ENCODE results near the gene WFDC5.

WFDC5 gene

DNA sequence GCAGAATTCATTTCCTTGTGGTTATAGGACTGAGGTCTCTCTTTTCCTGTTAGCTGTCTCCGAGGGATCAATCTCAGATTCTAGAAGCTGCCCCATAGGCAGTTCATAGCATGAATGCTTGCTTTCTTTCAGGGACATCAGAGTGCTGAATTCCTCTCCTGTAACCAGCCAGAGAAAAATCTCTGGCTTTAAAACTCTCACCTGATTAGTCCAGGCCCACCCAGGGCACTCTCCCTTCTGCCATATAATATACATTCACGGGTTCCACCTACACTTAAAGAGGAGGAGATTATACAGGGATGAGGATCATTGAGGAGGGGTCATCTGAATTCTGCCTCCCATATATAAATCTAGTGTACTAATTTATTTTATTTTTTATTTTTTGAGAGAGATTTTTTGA is 11.9 kb downstream of the WFDC5 start:
- no peaks in the 10 kb centered on the region for H3K9me3 ChIP-seq (ENCODE audit: control insufficient read depth, low read length)
- no peak for DNase-seq
- H3K4me1 ChIP-seq (ENCODE audit: control insufficient read depth, insufficient read depth, low read length, poor library complexity, severe bottlenecking): peaks cover 7% of the 10 kb centered on the region
- H3K4me3 ChIP-seq (ENCODE audit: insufficient read depth, low read depth, low read length, poor library complexity, severe bottlenecking): no peak overlapping the region
- no peaks in the 10 kb centered on the region for H3K36me3 ChIP-seq (ENCODE audit: control insufficient read depth, insufficient read depth, low read length)
- no peak overlapping the region for H3K27ac ChIP-seq (ENCODE audit: insufficient read depth, low read length, poor library complexity, severe bottlenecking)
- peaks cover 11% of the 10 kb centered on the region for H3K27me3 ChIP-seq (replicated peaks; ENCODE audit: control insufficient read depth, insufficient read depth, low read length, poor library complexity, severe bottlenecking)

DNA sequence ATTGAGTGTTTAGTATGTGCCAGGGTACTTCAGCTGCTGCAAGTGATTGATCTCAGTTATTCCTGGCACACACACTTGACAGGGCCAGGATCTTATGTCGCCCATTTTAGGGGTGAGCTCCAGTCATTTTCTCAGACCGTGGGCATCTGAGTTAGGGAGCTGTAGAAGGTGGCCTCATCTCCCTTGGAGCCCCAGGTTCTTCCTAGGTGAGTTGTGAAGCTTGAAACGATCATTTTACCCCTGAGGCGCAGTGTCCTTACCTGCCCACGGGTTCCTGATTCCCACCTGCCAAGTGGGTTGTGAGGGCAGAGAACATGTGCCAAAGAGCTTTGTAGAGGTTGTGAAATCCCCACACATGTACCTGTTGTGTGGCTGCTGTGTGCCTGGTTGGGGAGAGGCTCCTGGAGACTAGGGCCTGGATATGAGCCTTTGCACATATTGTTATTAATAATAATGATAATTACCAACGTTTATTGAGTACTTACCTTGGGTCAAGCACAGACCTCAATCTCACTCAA is 13.6 kb downstream of the WFDC5 start:
- Histone ChIP-seq H3K4me1 (ENCODE audit: control insufficient read depth, insufficient read depth, low read length, poor library complexity, severe bottlenecking) (peaks cover 8% of the 10 kb centered on the region), H3K9me3 (ENCODE audit: control insufficient read depth, low read length) (no peaks in the 10 kb centered on the region), H3K36me3 (ENCODE audit: control insufficient read depth, insufficient read depth, low read length) (no peaks in the 10 kb centered on the region), H3K4me3 (ENCODE audit: insufficient read depth, low read depth, low read length, poor library complexity, severe bottlenecking) (no peak overlapping the region), H3K27me3 (replicated peaks; ENCODE audit: control insufficient read depth, insufficient read depth, low read length, poor library complexity, severe bottlenecking) (peaks cover 19% of the 10 kb centered on the region), H3K27ac (ENCODE audit: insufficient read depth, low read length, poor library complexity, severe bottlenecking) (no peak overlapping the region)
- DNase-seq: no peak

- peaks cover 23% of the 10 kb centered on the region for H3K27me3 ChIP-seq (replicated peaks; ENCODE audit: control insufficient read depth, insufficient read depth, low read length, poor library complexity, severe bottlenecking)
- no peak for DNase-seq
- H3K27ac ChIP-seq (ENCODE audit: insufficient read depth, low read length, poor library complexity, severe bottlenecking): no peak within 1 kb of the TSS
- H3K4me3 ChIP-seq (ENCODE audit: insufficient read depth, low read depth, low read length, poor library complexity, severe bottlenecking): no peak within 1 kb of the TSS
- H3K9me3 ChIP-seq (ENCODE audit: control insufficient read depth, low read length): no peaks in the 10 kb centered on the region
- H3K4me1 ChIP-seq (ENCODE audit: control insufficient read depth, insufficient read depth, low read length, poor library complexity, severe bottlenecking): peaks cover 9% of the 10 kb centered on the region
- no peaks in the 10 kb centered on the region for H3K36me3 ChIP-seq (ENCODE audit: control insufficient read depth, insufficient read depth, low read length)
Observed at GRCh38 chr20:45100563-45101245, 14.3 kb downstream of the WFDC5 start, which contains the start of gene KCNS1. TSS of gene KCNS1 (minus strand) at chr20:45101127. CDS start at chr20:45099236, 1,891 bp downstream.

- DNase-seq: no peak
- H3K36me3 ChIP-seq (ENCODE audit: control insufficient read depth, insufficient read depth, low read length): no peaks in the 10 kb centered on the region
- peak overlapping the region; percentile 18 for H3K4me3 ChIP-seq (ENCODE audit: insufficient read depth, low read depth, low read length, poor library complexity, severe bottlenecking)
- H3K27me3 ChIP-seq (replicated peaks; ENCODE audit: control insufficient read depth, insufficient read depth, low read length, poor library complexity, severe bottlenecking): peaks cover 23% of the 10 kb centered on the region
- no peaks in the 10 kb centered on the region for H3K9me3 ChIP-seq (ENCODE audit: control insufficient read depth, low read length)
- no peak overlapping the region for H3K27ac ChIP-seq (ENCODE audit: insufficient read depth, low read length, poor library complexity, severe bottlenecking)
- H3K4me1 ChIP-seq (ENCODE audit: control insufficient read depth, insufficient read depth, low read length, poor library complexity, severe bottlenecking): peaks cover 11% of the 10 kb centered on the region
Observed at GRCh38 chr20:45098103-45098773, 16.7 kb downstream of the WFDC5 start.

DNA sequence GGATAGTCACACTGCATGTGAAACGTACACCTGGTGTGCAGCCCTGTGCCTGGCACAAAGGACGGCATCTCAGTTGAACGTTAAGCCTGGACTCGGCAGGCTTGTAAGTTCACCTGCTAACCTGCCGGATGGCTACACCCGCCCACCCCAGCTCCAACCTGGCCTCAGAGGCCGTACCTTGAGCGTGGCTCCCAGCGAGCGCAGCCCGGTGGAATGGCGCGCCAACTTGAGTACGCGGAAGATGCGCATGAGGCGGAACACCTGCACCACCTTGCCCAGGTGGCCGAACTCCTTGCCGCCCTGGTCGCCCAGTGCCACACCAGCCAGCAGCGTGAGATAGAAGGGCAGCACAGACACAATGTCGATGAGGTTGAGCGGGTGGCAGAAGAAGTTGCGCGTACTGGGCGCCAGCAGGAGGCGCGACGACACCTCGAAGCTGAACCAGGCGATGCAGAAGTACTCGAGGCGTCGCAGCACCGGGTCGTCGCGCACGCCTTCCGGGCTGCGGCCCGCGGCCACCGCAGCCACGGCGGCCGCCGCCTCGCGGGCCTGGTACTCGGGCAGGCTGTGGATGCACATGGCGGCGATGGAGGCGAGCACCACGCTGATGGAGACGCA is 17.4 kb downstream of the WFDC5 start:
- no peak for DNase-seq
- H3K4me1 ChIP-seq (ENCODE audit: control insufficient read depth, insufficient read depth, low read length, poor library complexity, severe bottlenecking): peaks cover 11% of the 10 kb centered on the region
- H3K27ac ChIP-seq (ENCODE audit: insufficient read depth, low read length, poor library complexity, severe bottlenecking): no peak overlapping the region
- no peaks in the 10 kb centered on the region for H3K9me3 ChIP-seq (ENCODE audit: control insufficient read depth, low read length)
- H3K27me3 ChIP-seq (replicated peaks; ENCODE audit: control insufficient read depth, insufficient read depth, low read length, poor library complexity, severe bottlenecking): peaks cover 23% of the 10 kb centered on the region
- H3K4me3 ChIP-seq (ENCODE audit: insufficient read depth, low read depth, low read length, poor library complexity, severe bottlenecking): peak overlapping the region; percentile 18
- H3K36me3 ChIP-seq (ENCODE audit: control insufficient read depth, insufficient read depth, low read length): no peaks in the 10 kb centered on the region

- no peaks in the 10 kb centered on the region for H3K36me3 ChIP-seq (ENCODE audit: control insufficient read depth, insufficient read depth, low read length)
- H3K4me3 ChIP-seq (ENCODE audit: insufficient read depth, low read depth, low read length, poor library complexity, severe bottlenecking): no peak overlapping the region
- H3K27me3 ChIP-seq (replicated peaks; ENCODE audit: control insufficient read depth, insufficient read depth, low read length, poor library complexity, severe bottlenecking): peaks cover 23% of the 10 kb centered on the region
Observed at GRCh38 chr20:45096781-45097180, 18.2 kb downstream of the WFDC5 start.

DNA sequence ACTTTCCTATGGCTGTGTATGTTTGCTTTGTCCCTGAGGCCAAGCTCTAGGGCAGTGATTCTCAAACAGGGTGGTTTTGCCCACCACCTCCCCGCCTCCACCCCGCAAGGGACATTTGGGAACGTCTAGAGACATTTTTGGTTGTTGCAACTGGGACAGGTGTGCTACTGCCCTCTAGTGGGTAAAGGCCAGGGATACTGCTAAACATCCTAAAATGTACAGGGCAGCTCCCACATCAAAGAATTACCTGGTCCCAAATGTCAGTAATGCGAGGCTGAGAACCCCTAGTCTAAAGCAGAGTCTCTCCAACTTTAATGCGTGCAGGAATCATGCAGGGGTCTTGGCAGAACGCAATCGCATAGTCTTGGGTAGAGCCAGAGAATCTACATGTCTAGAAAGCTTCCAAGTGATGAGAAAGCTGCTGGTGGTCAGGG is 19.2 kb downstream of the WFDC5 start:
- no peaks in the 10 kb centered on the region for H3K9me3 ChIP-seq (ENCODE audit: control insufficient read depth, low read length)
- H3K4me3 ChIP-seq (ENCODE audit: insufficient read depth, low read depth, low read length, poor library complexity, severe bottlenecking): no peak overlapping the region
- peak; percentile 11 to 32 (median 16) for DNase-seq
- no peak overlapping the region for H3K27ac ChIP-seq (ENCODE audit: insufficient read depth, low read length, poor library complexity, severe bottlenecking)
- no peaks in the 10 kb centered on the region for H3K36me3 ChIP-seq (ENCODE audit: control insufficient read depth, insufficient read depth, low read length)
- peaks cover 20% of the 10 kb centered on the region for H3K27me3 ChIP-seq (replicated peaks; ENCODE audit: control insufficient read depth, insufficient read depth, low read length, poor library complexity, severe bottlenecking)
- peaks cover 9% of the 10 kb centered on the region for H3K4me1 ChIP-seq (ENCODE audit: control insufficient read depth, insufficient read depth, low read length, poor library complexity, severe bottlenecking)

More at GRCh38 chr20:45096781-45097180, 18.2 kb downstream of the WFDC5 start:
- Histone ChIP-seq H3K9me3 (ENCODE audit: control insufficient read depth, low read length) (no peaks in the 10 kb centered on the region), H3K27ac (ENCODE audit: insufficient read depth, low read length, poor library complexity, severe bottlenecking) (no peak overlapping the region), H3K4me1 (ENCODE audit: control insufficient read depth, insufficient read depth, low read length, poor library complexity, severe bottlenecking) (peaks cover 11% of the 10 kb centered on the region)
- no peak for DNase-seq

GRCh38 chr20:45094864-45095574 is 20.0 kb downstream of the WFDC5 start:
- no peaks in the 10 kb centered on the region for H3K9me3 ChIP-seq (ENCODE audit: control insufficient read depth, low read length)
- no peak for DNase-seq

DNA sequence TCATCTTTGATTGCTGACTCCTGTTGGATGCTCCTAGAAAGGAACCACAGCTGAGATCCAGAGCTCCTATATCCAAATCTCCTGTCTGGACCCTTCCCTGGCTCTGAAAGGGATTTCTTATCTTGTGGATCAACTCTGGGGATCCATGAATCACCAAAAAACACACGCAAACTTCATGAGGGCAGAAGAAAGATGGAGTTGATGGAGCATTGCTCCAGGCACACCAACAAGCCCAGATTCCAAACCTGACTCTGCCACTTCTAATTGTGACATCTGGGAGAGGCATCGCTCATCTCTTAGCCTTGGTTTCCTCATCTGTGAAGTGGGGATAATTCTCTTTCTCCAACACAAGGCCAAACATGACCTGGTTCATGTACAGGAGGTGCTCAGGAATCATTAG is 20.8 kb downstream of the WFDC5 start:
- peaks cover 6% of the 10 kb centered on the region for H3K36me3 ChIP-seq (ENCODE audit: control insufficient read depth, insufficient read depth, low read length)
- no peak for DNase-seq
- peaks cover 19% of the 10 kb centered on the region for H3K27me3 ChIP-seq (replicated peaks; ENCODE audit: control insufficient read depth, insufficient read depth, low read length, poor library complexity, severe bottlenecking)
- no peak overlapping the region for H3K4me3 ChIP-seq (ENCODE audit: insufficient read depth, low read depth, low read length, poor library complexity, severe bottlenecking)
- H3K9me3 ChIP-seq (ENCODE audit: control insufficient read depth, low read length): no peaks in the 10 kb centered on the region
- H3K27ac ChIP-seq (ENCODE audit: insufficient read depth, low read length, poor library complexity, severe bottlenecking): no peak overlapping the region
- H3K4me1 ChIP-seq (ENCODE audit: control insufficient read depth, insufficient read depth, low read length, poor library complexity, severe bottlenecking): peaks cover 6% of the 10 kb centered on the region

More at GRCh38 chr20:45094864-45095574, 20.0 kb downstream of the WFDC5 start:
- Histone ChIP-seq H3K27me3 (replicated peaks; ENCODE audit: control insufficient read depth, insufficient read depth, low read length, poor library complexity, severe bottlenecking) (peaks cover 19% of the 10 kb centered on the region), H3K4me1 (ENCODE audit: control insufficient read depth, insufficient read depth, low read length, poor library complexity, severe bottlenecking) (peaks cover 6% of the 10 kb centered on the region), H3K27ac (ENCODE audit: insufficient read depth, low read length, poor library complexity, severe bottlenecking) (no peak overlapping the region), H3K4me3 (ENCODE audit: insufficient read depth, low read depth, low read length, poor library complexity, severe bottlenecking) (no peak overlapping the region), H3K36me3 (ENCODE audit: control insufficient read depth, insufficient read depth, low read length) (no peaks in the 10 kb centered on the region)

Measured in effector memory CD4-positive, alpha-beta T cell (primary cell).